Measurements from ENCODE around the gene B4GALT5.

B4GALT5 gene

GRCh38 chr20:49699200-49699992, 14.3 kb downstream of the B4GALT5 start:
- DNase-seq: peak; percentile 82

GRCh38 chr20:49698477-49698876, 15.2 kb downstream of the B4GALT5 start:
- DNase-seq: no peak

- DNase-seq: no peak
Measured at GRCh38 chr20:49697071-49697470, 16.6 kb downstream of the B4GALT5 start.

- no peak for DNase-seq
Measured at GRCh38 chr20:49696594-49696993, 17.1 kb downstream of the B4GALT5 start.

GRCh38 chr20:49695830-49696229, 17.8 kb downstream of the B4GALT5 start:
- DNase-seq: no peak

GRCh38 chr20:49694450-49695071, 19.1 kb downstream of the B4GALT5 start:
- no peak for DNase-seq

- DNase-seq: no peak
Measured at GRCh38 chr20:49693435-49694171, 20.1 kb downstream of the B4GALT5 start.

- no peak for DNase-seq
Measured at GRCh38 chr20:49692941-49693340, 20.7 kb downstream of the B4GALT5 start.

- DNase-seq: no peak
Measured at GRCh38 chr20:49691818-49692568, 21.7 kb downstream of the B4GALT5 start.

GRCh38 chr20:49690899-49691620, 22.6 kb downstream of the B4GALT5 start:
- DNase-seq: peak; percentile 51

GRCh38 chr20:49687595-49688567, 25.8 kb downstream of the B4GALT5 start:
- no peak for DNase-seq

- DNase-seq: peak; percentile 43
Measured at GRCh38 chr20:49685809-49686208, 27.9 kb downstream of the B4GALT5 start.

- DNase-seq: no peak
Measured at GRCh38 chr20:49685161-49685601, 28.5 kb downstream of the B4GALT5 start.

- DNase-seq: no peak
Measured at GRCh38 chr20:49684335-49684997, 29.2 kb downstream of the B4GALT5 start.

GRCh38 chr20:49682798-49683197, 30.9 kb downstream of the B4GALT5 start:
- DNase-seq: no peak

GRCh38 chr20:49682278-49682677, 31.4 kb downstream of the B4GALT5 start:
- no peak for DNase-seq

- no peak for DNase-seq
Measured at GRCh38 chr20:49681850-49682216, 31.8 kb downstream of the B4GALT5 start.

- no peak for DNase-seq
Measured at GRCh38 chr20:49680484-49680883, 33.2 kb downstream of the B4GALT5 start.

GRCh38 chr20:49679634-49680033, 34.0 kb downstream of the B4GALT5 start:
- DNase-seq: no peak

Data from EL (cell line).